MM.1S (cell line): ENCODE measurements around the gene RPUSD4.

Experiments
- EZH2 ChIP-seq: fragments of 300-600 bp; sonication (generic); optimal IDR thresholded peaks from 2 replicates; pipeline ENCODE3; 2017; ENCODE audit warnings: low read depth, mild to moderate bottlenecking, antibody characterized with exemption, low read length, mixed read lengths
- EZH2phosphoT487 ChIP-seq: fragments of 300-600 bp; sonication (generic); IDR thresholded peaks from 2 replicates; pipeline ENCODE4 v1.6.1; 2018; ENCODE audit warnings: antibody characterized with exemption, low read length
- TF ChIP-seq, protein P1 (sequence below): fragments of 300-600 bp; sonication (generic); IDR thresholded peaks from 2 replicates; pipeline ENCODE4 v1.5.1; 2016; ENCODE audit warnings: antibody characterized with exemption, low read length, mixed read lengths

- TF ChIP-seq, protein P1, sequence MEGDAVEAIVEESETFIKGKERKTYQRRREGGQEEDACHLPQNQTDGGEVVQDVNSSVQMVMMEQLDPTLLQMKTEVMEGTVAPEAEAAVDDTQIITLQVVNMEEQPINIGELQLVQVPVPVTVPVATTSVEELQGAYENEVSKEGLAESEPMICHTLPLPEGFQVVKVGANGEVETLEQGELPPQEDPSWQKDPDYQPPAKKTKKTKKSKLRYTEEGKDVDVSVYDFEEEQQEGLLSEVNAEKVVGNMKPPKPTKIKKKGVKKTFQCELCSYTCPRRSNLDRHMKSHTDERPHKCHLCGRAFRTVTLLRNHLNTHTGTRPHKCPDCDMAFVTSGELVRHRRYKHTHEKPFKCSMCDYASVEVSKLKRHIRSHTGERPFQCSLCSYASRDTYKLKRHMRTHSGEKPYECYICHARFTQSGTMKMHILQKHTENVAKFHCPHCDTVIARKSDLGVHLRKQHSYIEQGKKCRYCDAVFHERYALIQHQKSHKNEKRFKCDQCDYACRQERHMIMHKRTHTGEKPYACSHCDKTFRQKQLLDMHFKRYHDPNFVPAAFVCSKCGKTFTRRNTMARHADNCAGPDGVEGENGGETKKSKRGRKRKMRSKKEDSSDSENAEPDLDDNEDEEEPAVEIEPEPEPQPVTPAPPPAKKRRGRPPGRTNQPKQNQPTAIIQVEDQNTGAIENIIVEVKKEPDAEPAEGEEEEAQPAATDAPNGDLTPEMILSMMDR = no peak
- TF ChIP-seq EZH2 = no peak
- TF ChIP-seq EZH2phosphoT487 = no peak
Measured at GRCh38 chr11:126205359-126205758, 6.1 kb downstream of the RPUSD4 start.
